Heart left ventricle (tissue), 16 donors: Measurements from ENCODE around the gene CXCL11. TPM values are rescaled to one million over a fixed set of nuclear protein-coding genes. Genes with fewer than 3 reads are reported as not detected.

Experiments
- ATAC-seq, 4 donors: fragments of 200-7000 bp; cut with Tn5 transposase; one replicate each; pipeline ENCODE4 v1.9.1; 2020 to 2022; ENCODE audit warnings: moderate library complexity in 4 of 4, mild to moderate bottlenecking in 3 of 4, moderate number of reproducible peaks in 1 of 4
- DNase-seq, 5 donors: peaks; one replicate each; pipeline ENCODE4 v3.0.0-alpha.2; 2020
- H3K27ac ChIP-seq, 12 donors: fragments of 200-600 bp; sonication (generic) in 4 of 12; one replicate each; pipeline versions ENCODE4 v1.5.0 to v1.8.0; 2016 to 2022; ENCODE audit warnings: mild to moderate bottlenecking in 2 of 12
- H3K27me3 ChIP-seq, 9 donors: fragments of 200-600 bp; sonication (generic) in 2 of 9; one replicate each; pipeline versions ENCODE4 v1.5.1 to v1.8.0; 2016 to 2022; ENCODE audit warnings: mild to moderate bottlenecking in 3 of 9
- H3K36me3 ChIP-seq, 9 donors: fragments of 200-600 bp; sonication (generic) in 2 of 9; one replicate each; pipeline versions ENCODE4 v1.5.0 to v1.8.0; 2018 to 2022; ENCODE audit warnings: mild to moderate bottlenecking in 2 of 9
- H3K4me1 ChIP-seq, 12 donors: fragments of 200-600 bp; sonication (generic) in 4 of 12; one replicate each; pipeline versions ENCODE4 v1.5.0 to v1.8.0; 2016 to 2022; ENCODE audit warnings: mild to moderate bottlenecking in 3 of 12
- H3K4me3 ChIP-seq, 12 donors: fragments of 200-600 bp; sonication (generic) in 4 of 12; one replicate each; pipeline versions ENCODE4 v1.5.0 to v1.8.0; 2017 to 2022; ENCODE audit warnings: mild to moderate bottlenecking in 9 of 12, moderate library complexity in 4 of 12
- H3K9me3 ChIP-seq, 12 donors: fragments of 200-600 bp; sonication (generic) in 4 of 12; one replicate each; pipeline versions ENCODE4 v1.5.0 to v1.8.0; 2016 to 2022; ENCODE audit warnings: mild to moderate bottlenecking in 1 of 12
- POLR2A ChIP-seq, 2 donors: fragments of 450-650 bp; IDR thresholded peaks; one replicate each; pipeline ENCODE4 v1.6.1; 2017; ENCODE audit warnings: antibody characterized with exemption in 2 of 2, mild to moderate bottlenecking in 2 of 2, moderate library complexity in 2 of 2
- WGBS, 4 donors: extraction: QIAGEN DNeasy Blood & Tissue Kit in 2 of 4; methylation state at CpG; one replicate each; pipeline versions ENCODE4 v1.1.5 to v1.1.7; 2013 to 2018; 5-methylcytosine and 5-hydroxymethylcytosine counted together
- intact Hi-C, 10 donors: fragments of 100-400 bp; cut with DNase I; formaldehyde crosslinking; loops; one replicate each; pipeline versions ENCODE4 v1.11.1 to v1.14.2; 2022
- polyA plus RNA-seq, 2 donors: library from polyadenylated mRNA; stranded (reverse); fragments of 200-250 nt; gene quantifications; one replicate each; pipeline ENCODE4 v1.2.3, GENCODE V29; 2013
- total RNA-seq, 9 donors: library from RNA; depleted of rRNA in 2 of 9; stranded (reverse); fragments of >200 nt in 2 of 9; fragmentation: NEBNext Ultra II Directional in 3 of 9; extraction: Animal tissue kit (Norgen Biotek cat#: 25700) in 3 of 9; gene quantifications; one replicate each; pipeline versions ENCODE4 v1.1.0 to v1.2.4, GENCODE V29; 2016 to 2023
- TF ChIP-seq, protein P1 (sequence below), 12 donors: fragments of 200-600 bp; sonication (generic) in 4 of 12; IDR thresholded peaks; one replicate each; pipeline versions ENCODE4 v1.5.0 to v1.8.0; 2018 to 2022; ENCODE audit warnings: antibody characterized with exemption in 12 of 12, mild to moderate bottlenecking in 5 of 12
- donor health status: ischemic (EF 13 %, LVEDD 7.1; RV severe dilation, severe dysfunction).
- donor health status: healthy with polysubstance abuse.
- donor health status: DM: no; HTN: yes; CAD: no.
- donor health status: DM: no; HTN: no; CAD: no.
- donor health status: ischemic (EF 25% LVEDD 6.9; RV normal size, moderate dysfunction).
- donor health status: ischemic (EF 25% LVEDD 5.7; RV mildly dilated, moderate dysfunction).
- donor health status: healthy.
- donor health status: DM: yes; HTN: yes; CAD: no.
- donor health status: ischemic (EF 35%, LVEDD 5.7; RV mildly dilated, moderate dysfunction).
- donor health status: nonischemic (EF 11% LVEDD 7.7; RV severe dilation, severe dysfunction).
- donor health status: DM: yes; HTN: yes; CAD: no.
- donor health status: PGD.
- donor health status: ischemic (EF 29% LVEDD 5.4; RV normal size, mild dysfunction).
- donor health status: nonischemic (EF 23%, LVEDD 6.1; RV moderate dilation, normal function).

CXCL11 gene
- total and polyA plus RNA-seq, 11 donors, result 0.06 to 70.7 (median 1.8) TPM; not detected in 7

- Histone ChIP-seq H3K9me3 (no peaks in the 10 kb centered on the region), H3K27me3 (no peaks in the 10 kb centered on the region), H3K4me1 (no peaks in the 10 kb centered on the region), H3K27ac (no peak overlapping the region), H3K4me3 (no peak overlapping the region), H3K36me3 (no peaks in the 10 kb centered on the region)
- 69 to 79% (median 74%) methylated on average over 2 to 3 of the region's 3 CpGs for WGBS, 4 donors
- ATAC-seq (peak in 1 of 4 donors; percentile 18), DNase-seq (no peak)
- TF ChIP-seq POLR2A (IDR thresholded peaks at IDR 0.05), result no peak
- TF ChIP-seq, protein P1, sequence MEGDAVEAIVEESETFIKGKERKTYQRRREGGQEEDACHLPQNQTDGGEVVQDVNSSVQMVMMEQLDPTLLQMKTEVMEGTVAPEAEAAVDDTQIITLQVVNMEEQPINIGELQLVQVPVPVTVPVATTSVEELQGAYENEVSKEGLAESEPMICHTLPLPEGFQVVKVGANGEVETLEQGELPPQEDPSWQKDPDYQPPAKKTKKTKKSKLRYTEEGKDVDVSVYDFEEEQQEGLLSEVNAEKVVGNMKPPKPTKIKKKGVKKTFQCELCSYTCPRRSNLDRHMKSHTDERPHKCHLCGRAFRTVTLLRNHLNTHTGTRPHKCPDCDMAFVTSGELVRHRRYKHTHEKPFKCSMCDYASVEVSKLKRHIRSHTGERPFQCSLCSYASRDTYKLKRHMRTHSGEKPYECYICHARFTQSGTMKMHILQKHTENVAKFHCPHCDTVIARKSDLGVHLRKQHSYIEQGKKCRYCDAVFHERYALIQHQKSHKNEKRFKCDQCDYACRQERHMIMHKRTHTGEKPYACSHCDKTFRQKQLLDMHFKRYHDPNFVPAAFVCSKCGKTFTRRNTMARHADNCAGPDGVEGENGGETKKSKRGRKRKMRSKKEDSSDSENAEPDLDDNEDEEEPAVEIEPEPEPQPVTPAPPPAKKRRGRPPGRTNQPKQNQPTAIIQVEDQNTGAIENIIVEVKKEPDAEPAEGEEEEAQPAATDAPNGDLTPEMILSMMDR (IDR thresholded peaks at IDR 0.05), result no peak
- intact Hi-C loops, result loop anchor here in 6 of 10 donors (2.0 to 10.0 kb wide), 4 partner anchors 68 to 152 kb away; no protein-coding TSS in a partner anchor
Observed at GRCh38 chr4:76066546-76066945, 30.7 kb upstream of the CXCL11 start.

DNA sequence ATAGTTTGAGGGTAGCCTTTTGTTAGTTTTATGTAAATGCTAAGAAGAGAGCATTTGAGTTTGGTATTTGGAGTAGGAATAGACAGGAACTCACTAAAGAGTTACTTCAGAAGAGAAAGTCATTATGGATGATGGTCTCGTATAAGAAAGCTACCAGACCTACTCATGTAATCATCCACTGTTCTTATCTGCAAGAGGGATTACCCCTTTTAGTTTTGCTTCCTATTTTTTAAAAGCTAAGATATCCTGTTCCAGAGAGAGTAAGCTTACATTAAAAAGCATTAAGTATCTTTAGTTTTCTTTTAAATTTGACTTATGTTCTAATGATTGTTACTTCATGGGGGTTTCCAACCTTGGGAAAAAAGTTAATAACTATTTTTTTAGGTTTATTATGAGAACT is 26.1 kb upstream of the CXCL11 start:
- 53 to 70% (median 63%) methylated on average over 1 of the region's 1 CpG for WGBS, 4 donors
- no peaks in the 10 kb centered on the region for H3K36me3 ChIP-seq
- H3K9me3 ChIP-seq, result no peaks in the 10 kb centered on the region
- no peak for TF ChIP-seq POLR2A (IDR thresholded peaks at IDR 0.05)
- TF ChIP-seq, protein P1 (IDR thresholded peaks at IDR 0.05), result no peak
- no peak overlapping the region for H3K27ac ChIP-seq
- intact Hi-C loops, result loop anchor here in 3 of 10 donors (2.0 to 10.0 kb wide), 3 partner anchors 63 to 147 kb away; no protein-coding TSS in a partner anchor
- ATAC-seq, result no peak
- peaks cover 0 to 4% (median 0%) of the 10 kb centered on the region in 9 donors for H3K27me3 ChIP-seq
- peaks cover 0 to 14% (median 0%) of the 10 kb centered on the region in 12 donors for H3K4me1 ChIP-seq
- no peak for DNase-seq
- H3K4me3 ChIP-seq, result no peak overlapping the region

- peaks cover 0 to 14% (median 0%) of the 10 kb centered on the region in 12 donors for H3K4me1 ChIP-seq
- ATAC-seq, result no peak
- no peaks in the 10 kb centered on the region for H3K36me3 ChIP-seq
- DNase-seq, result no peak
- intact Hi-C loops, result loop anchor here in 3 of 10 donors (2.0 to 10.0 kb wide), 3 partner anchors 63 to 147 kb away; no protein-coding TSS in a partner anchor
- no peak for TF ChIP-seq POLR2A (IDR thresholded peaks at IDR 0.05)
- TF ChIP-seq, protein P1 (IDR thresholded peaks at IDR 0.05), result no peak
- H3K4me3 ChIP-seq, result no peak overlapping the region
- H3K9me3 ChIP-seq, result no peaks in the 10 kb centered on the region
- peaks cover 0 to 5% (median 0%) of the 10 kb centered on the region in 9 donors for H3K27me3 ChIP-seq
- WGBS, 4 donors, result 66 to 78% (median 74%) methylated on average over 1 of the region's 1 CpG
- H3K27ac ChIP-seq, result no peak overlapping the region
Observed at GRCh38 chr4:76061421-76061820, 25.6 kb upstream of the CXCL11 start.

DNA sequence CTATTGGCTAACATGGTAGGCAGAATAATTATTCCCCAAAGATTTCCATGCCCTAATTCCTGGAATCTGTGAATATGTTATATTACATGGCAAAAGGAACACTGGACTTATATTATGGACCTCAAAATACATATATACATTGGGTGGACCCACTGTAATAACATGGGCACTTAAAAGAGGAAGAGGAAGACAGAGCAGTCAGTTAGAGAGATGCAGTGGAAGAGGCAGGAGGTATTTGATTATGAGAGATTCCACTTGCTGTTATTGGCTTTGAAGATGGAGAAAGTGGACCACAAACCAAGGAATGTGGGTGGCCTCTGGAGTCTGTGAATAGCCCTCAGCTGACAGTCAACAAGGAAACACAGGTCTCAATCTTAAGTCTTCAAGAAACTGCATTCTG is 24.6 kb upstream of the CXCL11 start:
- H3K4me1 ChIP-seq, result peaks cover 0 to 14% (median 0%) of the 10 kb centered on the region in 12 donors
- H3K9me3 ChIP-seq, result no peaks in the 10 kb centered on the region
- intact Hi-C loops, result loop anchor here in 3 of 10 donors (2.0 to 10.0 kb wide), 3 partner anchors 62 to 146 kb away; no protein-coding TSS in a partner anchor
- TF ChIP-seq, protein P1 (IDR thresholded peaks at IDR 0.05), result no peak
- TF ChIP-seq POLR2A (IDR thresholded peaks at IDR 0.05), result no peak
- ATAC-seq (no peak), DNase-seq (no peak)
- H3K36me3 ChIP-seq, result no peaks in the 10 kb centered on the region
- H3K4me3 ChIP-seq, result no peak overlapping the region
- no peak overlapping the region for H3K27ac ChIP-seq
- H3K27me3 ChIP-seq, result peaks cover 0 to 7% (median 0%) of the 10 kb centered on the region in 9 donors
